Kidney (tissue), 14 donors: ENCODE results near the gene SEC24B. TPM values are rescaled to one million over a fixed set of nuclear protein-coding genes. Genes with fewer than 3 reads are reported as not detected.

ENCODE experiments used
- DNase-seq, 5 donors: peaks; one replicate each; pipeline ENCODE4 v3.0.0-alpha.2; 2013 to 2020
- FAIRE-seq: peaks from 2 replicates; lab custom pipeline; 2012; peaks lifted over from hg19 to GRCh38; lab: Jason Lieb, UNC
- H3K27ac ChIP-seq, 2 donors: one replicate each; pipeline ENCODE4 v1.7.0; 2013; ENCODE audit warnings: low read depth in 2 of 2, low read length in 2 of 2, inconsistent platforms in 1 of 2
- H3K27me3 ChIP-seq: one replicate; pipeline ENCODE4 v1.7.1; 2013; ENCODE audit warnings: low read length, inconsistent platforms; ENCODE audit not compliant: control insufficient read depth, insufficient read depth
- H3K36me3 ChIP-seq, 3 donors: one replicate each; pipeline versions ENCODE4 v1.7.0 to v1.7.1; 2013; ENCODE audit warnings: low read length in 3 of 3, control low read depth in 1 of 3, inconsistent platforms in 1 of 3; ENCODE audit not compliant: insufficient read depth in 3 of 3, control insufficient read depth in 2 of 3
- H3K4me1 ChIP-seq, 3 donors: one replicate each; pipeline versions ENCODE4 v1.7.0 to v1.7.1; 2013; ENCODE audit warnings: low read length in 3 of 3, inconsistent platforms in 1 of 3, low read depth in 1 of 3; ENCODE audit not compliant: control insufficient read depth in 2 of 3, insufficient read depth in 2 of 3
- H3K4me3 ChIP-seq, 3 donors: one replicate each; pipeline versions ENCODE4 v1.7.0 to v1.8.1; 2013; ENCODE audit warnings: low read length in 3 of 3, control low read depth in 1 of 3, inconsistent platforms in 1 of 3
- H3K9ac ChIP-seq, 3 donors: one replicate each; pipeline versions ENCODE4 v1.7.0 to v1.7.1; 2013; ENCODE audit warnings: low read length in 3 of 3, control low read depth in 1 of 3, inconsistent platforms in 1 of 3
- H3K9me3 ChIP-seq, 3 donors: one replicate each; pipeline versions ENCODE4 v1.7.0 to v1.7.1; 2013; ENCODE audit warnings: low read length in 3 of 3, control low read depth in 1 of 3, inconsistent platforms in 1 of 3; ENCODE audit not compliant: control insufficient read depth in 2 of 3, insufficient read depth in 1 of 3
- intact Hi-C: fragments of 100-400 bp; cut with DNase I; formaldehyde crosslinking; loops from one replicate; pipeline ENCODE4 v1.11.1; 2022
- polyA plus RNA-seq: library from polyadenylated mRNA; stranded (reverse); fragments of 350-450 nt; fragmentation: Illumina TruSeq; extraction: RNeasy Lipid Tissue Mini Kit (QIAGEN cat#74804); gene quantifications from one replicate; pipeline ENCODE4 v1.2.3, GENCODE V29; 2014; ENCODE audit warnings: low read depth, low replicate concordance; ENCODE audit not compliant: insufficient read depth
- total RNA-seq: library from RNA; stranded (reverse); fragmentation: NEBNext Ultra II Directional; extraction: Animal tissue kit (Norgen Biotek cat#: 25700); gene quantifications from one replicate; pipeline ENCODE4 v1.2.1, GENCODE V29; 2021
- TF ChIP-seq, protein P1 (sequence below): IDR thresholded peaks from 3 replicates; pipeline ENCODE4 v1.5.1; 2012; ENCODE audit warnings: mild to moderate bottlenecking, moderate library complexity, borderline replicate concordance; ENCODE audit not compliant: insufficient read depth; ENCODE audit errors: extremely low read depth
- donor health status: control.
- donor health status: control.
- donor health status: control.
- donor health status: control.
- donor health status: control.
- donor health status: DM: yes; HTN: yes; CAD: no.
- donor health status: Normal renal cell carcinoma (clear cell type).

The SEC24B gene
- total and polyA plus RNA-seq, 2 donors from 2014 or later: 8.1 to 32.4 TPM

DNA sequence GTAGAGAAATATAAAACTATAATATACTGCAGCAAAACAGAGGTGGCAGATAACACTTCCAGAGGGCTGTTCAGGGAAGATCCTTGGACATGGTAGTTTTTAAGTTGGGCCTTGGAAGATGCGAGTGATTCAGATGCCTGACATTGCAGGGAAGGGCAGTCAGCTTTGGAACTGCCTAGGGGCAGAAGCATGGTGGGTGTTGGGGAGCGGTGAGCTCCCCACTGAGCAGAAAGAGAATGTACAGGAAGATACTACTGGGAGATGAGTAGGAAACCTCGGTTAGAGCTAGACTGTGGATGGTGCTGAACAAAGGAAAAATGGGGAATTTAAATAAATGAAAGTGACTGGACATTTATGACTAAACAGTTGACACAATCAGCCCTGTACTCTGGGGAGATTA is 24.9 kb upstream of the SEC24B start:
- intact Hi-C loops: no loop called here
- no peaks in the 10 kb centered on the region for H3K36me3 ChIP-seq
- H3K4me1 ChIP-seq: no peaks in the 10 kb centered on the region
- FAIRE-seq (no peak), DNase-seq (no peak)
- no peak overlapping the region for H3K4me3 ChIP-seq
- no peaks in the 10 kb centered on the region for H3K27me3 ChIP-seq
- no peak overlapping the region for H3K27ac ChIP-seq
- TF ChIP-seq, protein P1, sequence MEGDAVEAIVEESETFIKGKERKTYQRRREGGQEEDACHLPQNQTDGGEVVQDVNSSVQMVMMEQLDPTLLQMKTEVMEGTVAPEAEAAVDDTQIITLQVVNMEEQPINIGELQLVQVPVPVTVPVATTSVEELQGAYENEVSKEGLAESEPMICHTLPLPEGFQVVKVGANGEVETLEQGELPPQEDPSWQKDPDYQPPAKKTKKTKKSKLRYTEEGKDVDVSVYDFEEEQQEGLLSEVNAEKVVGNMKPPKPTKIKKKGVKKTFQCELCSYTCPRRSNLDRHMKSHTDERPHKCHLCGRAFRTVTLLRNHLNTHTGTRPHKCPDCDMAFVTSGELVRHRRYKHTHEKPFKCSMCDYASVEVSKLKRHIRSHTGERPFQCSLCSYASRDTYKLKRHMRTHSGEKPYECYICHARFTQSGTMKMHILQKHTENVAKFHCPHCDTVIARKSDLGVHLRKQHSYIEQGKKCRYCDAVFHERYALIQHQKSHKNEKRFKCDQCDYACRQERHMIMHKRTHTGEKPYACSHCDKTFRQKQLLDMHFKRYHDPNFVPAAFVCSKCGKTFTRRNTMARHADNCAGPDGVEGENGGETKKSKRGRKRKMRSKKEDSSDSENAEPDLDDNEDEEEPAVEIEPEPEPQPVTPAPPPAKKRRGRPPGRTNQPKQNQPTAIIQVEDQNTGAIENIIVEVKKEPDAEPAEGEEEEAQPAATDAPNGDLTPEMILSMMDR: no peak
- H3K9me3 ChIP-seq: no peaks in the 10 kb centered on the region
- no peak overlapping the region for H3K9ac ChIP-seq

DNA sequence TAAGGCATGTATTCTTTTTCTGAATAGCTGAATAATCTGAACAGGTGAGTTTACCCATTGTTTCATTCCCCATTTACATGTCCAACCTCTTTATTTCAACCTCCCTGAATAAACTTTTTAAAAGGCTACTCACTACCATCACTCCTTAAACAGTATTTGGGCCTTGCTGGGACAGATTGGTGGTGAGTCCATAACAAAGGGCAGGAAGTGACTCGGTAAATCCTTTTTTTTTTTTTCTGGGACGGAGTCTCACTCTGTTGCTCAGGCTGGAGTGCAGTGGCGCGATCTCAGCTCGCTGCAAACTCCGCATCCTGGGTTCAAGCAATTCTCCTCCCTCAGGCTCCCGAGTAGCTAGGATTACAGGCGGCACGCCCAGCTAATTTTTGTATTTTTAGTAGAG is 23.4 kb upstream of the SEC24B start:
- Histone ChIP-seq H3K36me3 (no peaks in the 10 kb centered on the region), H3K4me1 (no peaks in the 10 kb centered on the region), H3K9ac (no peak overlapping the region), H3K9me3 (no peaks in the 10 kb centered on the region), H3K4me3 (no peak overlapping the region), H3K27me3 (no peaks in the 10 kb centered on the region), H3K27ac (no peak overlapping the region)
- intact Hi-C loops: loop anchor here (10.0 kb wide), 1 partner anchor 575 kb away; no protein-coding TSS in a partner anchor
- TF ChIP-seq, protein P1: no peak
- no peak for DNase-seq
- no peak for FAIRE-seq

DNA sequence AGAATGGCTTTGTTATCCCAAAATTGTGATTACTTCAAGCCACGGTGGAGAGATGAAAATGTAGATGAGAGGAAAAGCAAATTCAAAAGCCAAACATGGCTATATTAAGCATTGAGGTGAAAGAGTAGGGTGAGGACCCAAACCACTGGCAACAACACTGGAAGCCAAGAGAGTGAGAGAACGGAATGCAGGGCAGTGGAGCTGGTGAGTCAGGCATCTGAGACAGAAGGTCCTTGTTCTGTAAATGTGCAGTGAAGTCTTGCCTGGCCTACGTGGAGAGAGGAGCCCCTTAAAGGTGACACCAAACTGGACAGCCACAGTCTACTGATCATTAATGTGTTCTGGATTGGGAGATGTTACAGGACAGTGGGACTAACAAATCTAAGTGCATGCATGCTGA is 22.8 kb upstream of the SEC24B start:
- Histone ChIP-seq H3K4me1 (no peaks in the 10 kb centered on the region), H3K9ac (no peak overlapping the region), H3K4me3 (no peak overlapping the region), H3K27me3 (no peaks in the 10 kb centered on the region), H3K36me3 (no peaks in the 10 kb centered on the region), H3K9me3 (no peaks in the 10 kb centered on the region), H3K27ac (no peak overlapping the region)
- TF ChIP-seq, protein P1: no peak
- intact Hi-C loops: loop anchor here (10.0 kb wide), 1 partner anchor 576 kb away; no protein-coding TSS in a partner anchor
- DNase-seq (no peak), FAIRE-seq (no peak)

GRCh38 chr4:109411964-109412363 is 21.7 kb upstream of the SEC24B start:
- peak in 2 of 5 donors; percentile 29 to 63 for DNase-seq
- Histone ChIP-seq H3K27me3 (no peaks in the 10 kb centered on the region), H3K4me3 (no peak overlapping the region), H3K9me3 (no peaks in the 10 kb centered on the region), H3K4me1 (no peaks in the 10 kb centered on the region), H3K36me3 (no peaks in the 10 kb centered on the region), H3K27ac (no peak overlapping the region), H3K9ac (no peak overlapping the region)
- TF ChIP-seq, protein P1: no peak
- intact Hi-C loops: loop anchor here (10.0 kb wide), 1 partner anchor 577 kb away; no protein-coding TSS in a partner anchor
- FAIRE-seq: no peak
